Heart right ventricle (tissue), 16 donors: Measurements from ENCODE around the gene CCL2. TPM values are rescaled to one million over a fixed set of nuclear protein-coding genes. Genes with fewer than 3 reads are reported as not detected.

Source experiments
- ATAC-seq, 8 donors: fragments of 200-7000 bp; cut with Tn5 transposase; one replicate each; pipeline ENCODE4 v1.9.1; 2020; ENCODE audit warnings: mild to moderate bottlenecking in 8 of 8, moderate library complexity in 8 of 8, moderate number of reproducible peaks in 1 of 8
- DNase-seq, 2 donors: peaks; one replicate each; pipeline ENCODE4 v3.0.0-alpha.2; 2020
- H3K27ac ChIP-seq, 10 donors: fragments of 200-600 bp; sonication (generic) in 2 of 10; one replicate each; pipeline versions ENCODE4 v1.5.0 to v1.8.0; 2020 to 2022; ENCODE audit warnings: mild to moderate bottlenecking in 3 of 10
- H3K27me3 ChIP-seq, 7 donors: fragments of 200-600 bp; one replicate each; pipeline ENCODE4 v1.8.0; 2021 to 2022; ENCODE audit warnings: mild to moderate bottlenecking in 2 of 7
- H3K36me3 ChIP-seq, 9 donors: fragments of 200-600 bp; sonication (generic) in 1 of 9; one replicate each; pipeline versions ENCODE4 v1.5.0 to v1.8.0; 2020 to 2022; ENCODE audit warnings: mild to moderate bottlenecking in 2 of 9
- H3K4me1 ChIP-seq, 9 donors: fragments of 200-600 bp; sonication (generic) in 1 of 9; one replicate each; pipeline versions ENCODE4 v1.5.0 to v1.8.0; 2020 to 2022; ENCODE audit warnings: mild to moderate bottlenecking in 4 of 9
- H3K4me3 ChIP-seq, 10 donors: fragments of 200-600 bp; sonication (generic) in 2 of 10; one replicate each; pipeline versions ENCODE4 v1.5.0 to v1.8.0; 2020 to 2022; ENCODE audit warnings: mild to moderate bottlenecking in 7 of 10, moderate library complexity in 2 of 10
- H3K9me3 ChIP-seq, 11 donors: fragments of 200-600 bp in 10 of 11; sonication (generic) in 2 of 11; one replicate each; pipeline versions ENCODE4 v1.5.0 to v1.8.0; 2013 to 2022; ENCODE audit warnings: mild to moderate bottlenecking in 2 of 11, control low read depth in 1 of 11, moderate library complexity in 1 of 11
- WGBS, 2 donors: extraction: QIAGEN DNeasy Blood & Tissue Kit; methylation state at CpG; one replicate each; pipeline ENCODE4 v1.1.7; 2013; ENCODE audit warnings: inconsistent platforms in 1 of 2; 5-methylcytosine and 5-hydroxymethylcytosine counted together
- intact Hi-C, 10 donors: fragments of 100-400 bp; cut with DNase I; formaldehyde crosslinking; loops; one replicate each; pipeline versions ENCODE4 v1.11.1 to v1.14.2; 2022
- polyA plus RNA-seq, 2 donors: library from polyadenylated mRNA; stranded (reverse); fragments of 200-250 nt; gene quantifications; one replicate each; pipeline ENCODE4 v1.2.3, GENCODE V29; 2013
- total RNA-seq, 10 donors: library from RNA; stranded (reverse); fragmentation: NEBNext Ultra II Directional in 3 of 10; extraction: Animal tissue kit (Norgen Biotek cat#: 25700) in 3 of 10; gene quantifications; one replicate each; pipeline versions ENCODE4 v1.2.1 to v1.2.4, GENCODE V29; 2021 to 2023
- TF ChIP-seq, protein P1 (sequence below), 9 donors: fragments of 200-600 bp; sonication (generic) in 2 of 9; IDR thresholded peaks; one replicate each; pipeline versions ENCODE4 v1.5.0 to v1.8.0; 2021 to 2022; ENCODE audit warnings: antibody characterized with exemption in 9 of 9, mild to moderate bottlenecking in 5 of 9, moderate library complexity in 1 of 9
- donor health status: Arrhythmogenic right ventricular cardiomyopathy.
- donor health status: ischemic (EF 13 %, LVEDD 7.1; RV severe dilation, severe dysfunction).
- donor health status: healthy with polysubstance abuse.
- donor health status: DM: no; HTN: yes; CAD: no.
- donor health status: DM: no; HTN: no; CAD: no.
- donor health status: ischemic (EF 25% LVEDD 6.9; RV normal size, moderate dysfunction).
- donor health status: ischemic (EF 25% LVEDD 5.7; RV mildly dilated, moderate dysfunction).
- donor health status: healthy.
- donor health status: DM: yes; HTN: yes; CAD: no.
- donor health status: Ischemic cardiomyopathy.
- donor health status: ischemic (EF 35%, LVEDD 5.7; RV mildly dilated, moderate dysfunction).
- donor health status: nonischemic (EF 11% LVEDD 7.7; RV severe dilation, severe dysfunction).
- donor health status: DM: yes; HTN: yes; CAD: no.
- donor health status: PGD.
- donor health status: ischemic (EF 29% LVEDD 5.4; RV normal size, mild dysfunction).
- donor health status: nonischemic (EF 23%, LVEDD 6.1; RV moderate dilation, normal function).

Gene CCL2
- total and polyA plus RNA-seq, 12 donors: 2.9 to 264 (median 42.0) TPM

- TF ChIP-seq, protein P1, sequence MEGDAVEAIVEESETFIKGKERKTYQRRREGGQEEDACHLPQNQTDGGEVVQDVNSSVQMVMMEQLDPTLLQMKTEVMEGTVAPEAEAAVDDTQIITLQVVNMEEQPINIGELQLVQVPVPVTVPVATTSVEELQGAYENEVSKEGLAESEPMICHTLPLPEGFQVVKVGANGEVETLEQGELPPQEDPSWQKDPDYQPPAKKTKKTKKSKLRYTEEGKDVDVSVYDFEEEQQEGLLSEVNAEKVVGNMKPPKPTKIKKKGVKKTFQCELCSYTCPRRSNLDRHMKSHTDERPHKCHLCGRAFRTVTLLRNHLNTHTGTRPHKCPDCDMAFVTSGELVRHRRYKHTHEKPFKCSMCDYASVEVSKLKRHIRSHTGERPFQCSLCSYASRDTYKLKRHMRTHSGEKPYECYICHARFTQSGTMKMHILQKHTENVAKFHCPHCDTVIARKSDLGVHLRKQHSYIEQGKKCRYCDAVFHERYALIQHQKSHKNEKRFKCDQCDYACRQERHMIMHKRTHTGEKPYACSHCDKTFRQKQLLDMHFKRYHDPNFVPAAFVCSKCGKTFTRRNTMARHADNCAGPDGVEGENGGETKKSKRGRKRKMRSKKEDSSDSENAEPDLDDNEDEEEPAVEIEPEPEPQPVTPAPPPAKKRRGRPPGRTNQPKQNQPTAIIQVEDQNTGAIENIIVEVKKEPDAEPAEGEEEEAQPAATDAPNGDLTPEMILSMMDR (IDR thresholded peaks at IDR 0.05): no peak
- 79 to 80% methylated on average over 1 of the region's 1 CpG for WGBS, 2 donors
Observed at GRCh38 chr17:34230342-34230741, 24.7 kb upstream of the CCL2 start.

DNA sequence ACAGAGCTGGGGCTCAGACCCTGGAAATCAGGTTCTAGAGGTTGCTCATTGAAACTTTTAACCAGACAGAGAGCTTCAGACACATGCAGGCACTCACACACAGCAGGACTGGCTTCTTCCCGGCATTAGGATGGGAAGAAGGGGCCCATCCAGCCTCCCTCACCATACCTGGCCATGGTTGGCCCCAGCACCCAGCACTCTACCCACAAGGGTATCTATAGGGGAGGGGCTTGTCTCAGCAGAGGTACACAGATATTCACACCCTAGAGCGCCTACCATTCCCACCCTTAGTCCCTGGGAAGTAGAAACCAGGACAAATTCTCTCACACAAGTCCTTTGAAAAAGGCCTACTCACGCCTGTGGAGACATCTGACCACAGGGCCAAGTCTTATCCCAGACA is 20.5 kb upstream of the CCL2 start:
- WGBS, 2 donors: 80 to 83% methylated on average over 3 of the region's 3 CpGs
- Histone ChIP-seq H3K27ac (peak overlapping the region in 9 of 10 donors; percentile 65 to 92 (median 80)), H3K4me1 (peaks cover 10 to 70% (median 62%) of the 10 kb centered on the region in 9 donors), H3K4me3 (no peak overlapping the region), H3K9me3 (peaks cover 0 to 11% (median 0%) of the 10 kb centered on the region in 11 donors), H3K27me3 (no peaks in the 10 kb centered on the region), H3K36me3 (no peaks in the 10 kb centered on the region)
- ATAC-seq: no peak
- no peak for DNase-seq
- intact Hi-C loops: loop anchor here in 1 of 10 donors (2.0 kb wide), 1 partner anchor 18 kb away; no protein-coding TSS in a partner anchor
- TF ChIP-seq, protein P1 (IDR thresholded peaks at IDR 0.05): no peak

More at GRCh38 chr17:34230342-34230741, 24.7 kb upstream of the CCL2 start:
- H3K27ac ChIP-seq: no peak overlapping the region
- no peak for DNase-seq
- H3K36me3 ChIP-seq: no peaks in the 10 kb centered on the region
- peaks cover 7 to 27% (median 22%) of the 10 kb centered on the region in 9 donors for H3K4me1 ChIP-seq
- no peak for ATAC-seq
- no peak overlapping the region for H3K4me3 ChIP-seq
- no peaks in the 10 kb centered on the region for H3K27me3 ChIP-seq
- peaks cover 0 to 23% (median 4%) of the 10 kb centered on the region in 11 donors for H3K9me3 ChIP-seq
- intact Hi-C loops: no loop called here

DNA sequence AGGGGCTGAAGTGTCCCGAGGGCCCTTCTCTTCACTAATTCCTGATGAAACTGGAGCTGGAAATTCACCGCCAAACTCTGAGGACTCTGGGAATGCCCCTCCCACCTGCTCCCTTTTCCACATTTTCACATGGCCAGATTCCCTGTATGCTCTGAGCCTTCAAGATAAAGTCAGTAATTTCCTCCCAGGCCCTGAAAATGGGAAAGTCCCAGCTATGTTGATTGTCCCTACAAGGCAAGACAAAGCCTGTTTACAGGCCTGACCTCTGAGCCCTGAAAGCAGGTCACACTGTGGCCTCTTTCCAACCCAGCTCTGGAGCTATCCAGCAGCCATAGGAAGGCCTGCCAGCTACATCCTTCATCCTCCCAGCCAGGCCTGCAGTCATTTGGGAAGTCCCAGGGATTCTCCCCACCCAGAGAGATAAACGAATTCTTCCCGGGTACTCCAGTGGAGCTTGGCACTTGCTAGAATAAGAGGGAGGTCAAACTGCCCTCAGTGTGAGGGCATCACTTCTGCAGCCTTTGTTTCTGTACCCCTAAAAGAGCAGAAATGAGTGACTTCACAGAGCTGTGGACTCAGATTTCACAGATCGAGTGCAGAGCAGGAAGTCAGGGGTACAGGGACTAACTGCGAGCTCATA is 19.6 kb upstream of the CCL2 start:
- TF ChIP-seq, protein P1 (IDR thresholded peaks at IDR 0.05): no peak
- Histone ChIP-seq H3K9me3 (peaks cover 0 to 3% (median 0%) of the 10 kb centered on the region in 11 donors), H3K4me3 (no peak overlapping the region), H3K27me3 (no peaks in the 10 kb centered on the region), H3K36me3 (no peaks in the 10 kb centered on the region), H3K4me1 (peaks cover 10 to 79% (median 71%) of the 10 kb centered on the region in 9 donors), H3K27ac (peak overlapping the region in 9 of 10 donors; percentile 65 to 92 (median 80))
- ATAC-seq: peak; percentile 88 to 93 (median 90)
- 19 to 24% methylated on average over 6 of the region's 6 CpGs for WGBS, 2 donors
- DNase-seq: peak; percentile 65 to 85
- intact Hi-C loops: loop anchor here in 1 of 10 donors (2.0 kb wide), 1 partner anchor 17 kb away; no protein-coding TSS in a partner anchor

GRCh38 chr17:34236281-34236892 is 18.7 kb upstream of the CCL2 start:
- Histone ChIP-seq H3K9me3 (no peaks in the 10 kb centered on the region), H3K36me3 (no peaks in the 10 kb centered on the region), H3K27ac (peak overlapping the region in 9 of 10 donors; percentile 65 to 92 (median 80)), H3K4me1 (peaks cover 10 to 87% (median 80%) of the 10 kb centered on the region in 9 donors), H3K27me3 (no peaks in the 10 kb centered on the region), H3K4me3 (no peak overlapping the region)
- TF ChIP-seq, protein P1 (IDR thresholded peaks at IDR 0.05): no peak
- intact Hi-C loops: no loop called here
- no peak for DNase-seq
- ATAC-seq: no peak
- WGBS, 2 donors: 78 to 81% methylated on average over 6 of the region's 6 CpGs
